Hypothalamus (tissue), 51 donors: ENCODE results near the gene SLC39A3.
"Not testable (repeated sequence)": the region's sequence is repeated elsewhere in the genome, so short reads cannot be mapped to it uniquely, and the experiment has no call there.

Experiments
- DNase-seq, 51 donors: peaks; one replicate each; lab custom pipeline; 2025; lab: John Stamatoyannopoulos, UW

The SLC39A3 gene

GRCh38 chr19:2724148-2724557 is 15.7 kb downstream of the SLC39A3 start:
- no peak for DNase-seq

- no peak for DNase-seq
These were observed 16.1 kb downstream of the SLC39A3 start for GRCh38 chr19:2723747-2724146.

- no peak for DNase-seq
These were observed 16.5 kb downstream of the SLC39A3 start for GRCh38 chr19:2723345-2723715.

GRCh38 chr19:2722541-2723344 is 17.1 kb downstream of the SLC39A3 start:
- peak in 22 of 51 donors; percentile 11 to 78 (median 42) for DNase-seq

GRCh38 chr19:2721570-2722540 is 18.0 kb downstream of the SLC39A3 start:
- peak in 1 of 51 donors; percentile 9 for DNase-seq

GRCh38 chr19:2720777-2721569 is 18.8 kb downstream of the SLC39A3 start, which contains the start of gene DIRAS1:
TSS of gene DIRAS1 (minus strand) at chr19:2721372. CDS start at chr19:2717806, 3,566 bp downstream.
- DNase-seq = peak in 1 of 51 donors; percentile 21

- peak in 27 of 51 donors; percentile 8 to 69 (median 24) for DNase-seq
These were observed 19.7 kb downstream of the SLC39A3 start for GRCh38 chr19:2719920-2720776.

DNA sequence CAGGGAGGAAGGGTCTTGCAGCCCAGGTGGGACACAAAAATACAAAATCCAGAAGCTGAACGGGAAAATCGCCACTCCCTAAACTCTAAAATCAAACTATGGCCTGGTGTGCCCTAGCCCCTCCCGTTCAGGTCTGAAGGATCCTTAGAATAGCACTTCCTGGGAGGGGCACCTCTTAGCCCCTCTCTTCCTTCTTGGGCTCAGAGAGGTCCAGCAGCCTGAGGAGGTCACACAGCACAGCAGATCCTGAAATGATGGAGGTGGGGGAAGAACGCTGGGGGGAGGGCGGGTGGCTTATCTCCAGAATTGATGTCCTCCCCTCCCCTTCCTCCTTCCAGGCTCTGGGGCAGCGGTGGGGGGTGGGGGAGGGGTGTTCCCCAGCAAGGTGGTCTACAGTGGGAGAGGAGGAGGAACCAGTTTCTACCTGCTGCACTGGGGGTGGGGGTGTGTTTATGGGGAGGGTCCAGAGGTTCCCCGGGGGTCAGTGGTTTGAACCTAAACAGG is 20.5 kb downstream of the SLC39A3 start:
- DNase-seq = no peak

DNA sequence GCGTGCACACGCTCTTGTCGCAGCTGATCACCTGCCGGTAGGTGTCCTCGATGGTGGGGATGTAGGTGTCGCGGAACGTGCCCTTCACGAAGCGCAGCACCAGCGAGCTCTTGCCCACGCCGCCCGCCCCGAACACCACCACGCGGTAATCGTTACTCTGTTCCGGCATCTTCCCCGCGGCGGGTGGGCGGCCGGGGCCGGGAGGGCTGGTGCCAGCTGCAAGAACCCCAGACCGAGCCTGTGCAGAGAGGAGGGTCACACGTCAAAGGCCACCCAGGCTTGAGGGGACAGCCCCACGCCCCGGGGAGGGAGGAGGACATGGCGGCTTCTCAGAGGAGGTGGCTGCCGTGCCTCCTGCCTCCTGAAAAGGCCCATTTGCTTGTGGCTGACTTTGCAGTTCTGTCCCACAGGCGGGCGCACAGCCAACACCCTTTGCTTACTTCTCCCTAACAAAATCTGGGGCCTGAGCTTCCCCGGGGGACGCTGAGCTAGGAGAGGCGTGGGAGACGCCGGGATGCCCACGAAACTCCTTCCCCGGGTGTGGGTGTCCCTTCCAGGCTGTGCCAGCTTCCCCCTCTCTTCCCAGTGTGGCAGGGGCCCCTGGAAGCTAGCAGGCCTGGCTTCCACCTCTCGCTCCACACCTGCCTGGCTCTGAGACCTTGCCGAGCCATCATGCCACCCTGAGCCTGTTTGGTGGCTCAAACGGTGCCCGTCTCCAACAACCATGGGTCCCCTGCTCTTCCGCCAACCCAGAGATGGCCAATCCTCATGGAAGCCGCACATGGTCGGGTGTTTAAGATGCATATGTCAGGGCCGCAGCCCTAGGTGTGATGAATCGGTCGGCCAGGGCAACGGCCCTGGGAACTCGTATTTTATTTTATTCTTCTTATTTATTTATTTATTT is 21.9 kb downstream of the SLC39A3 start:
- no peak for DNase-seq

DNA sequence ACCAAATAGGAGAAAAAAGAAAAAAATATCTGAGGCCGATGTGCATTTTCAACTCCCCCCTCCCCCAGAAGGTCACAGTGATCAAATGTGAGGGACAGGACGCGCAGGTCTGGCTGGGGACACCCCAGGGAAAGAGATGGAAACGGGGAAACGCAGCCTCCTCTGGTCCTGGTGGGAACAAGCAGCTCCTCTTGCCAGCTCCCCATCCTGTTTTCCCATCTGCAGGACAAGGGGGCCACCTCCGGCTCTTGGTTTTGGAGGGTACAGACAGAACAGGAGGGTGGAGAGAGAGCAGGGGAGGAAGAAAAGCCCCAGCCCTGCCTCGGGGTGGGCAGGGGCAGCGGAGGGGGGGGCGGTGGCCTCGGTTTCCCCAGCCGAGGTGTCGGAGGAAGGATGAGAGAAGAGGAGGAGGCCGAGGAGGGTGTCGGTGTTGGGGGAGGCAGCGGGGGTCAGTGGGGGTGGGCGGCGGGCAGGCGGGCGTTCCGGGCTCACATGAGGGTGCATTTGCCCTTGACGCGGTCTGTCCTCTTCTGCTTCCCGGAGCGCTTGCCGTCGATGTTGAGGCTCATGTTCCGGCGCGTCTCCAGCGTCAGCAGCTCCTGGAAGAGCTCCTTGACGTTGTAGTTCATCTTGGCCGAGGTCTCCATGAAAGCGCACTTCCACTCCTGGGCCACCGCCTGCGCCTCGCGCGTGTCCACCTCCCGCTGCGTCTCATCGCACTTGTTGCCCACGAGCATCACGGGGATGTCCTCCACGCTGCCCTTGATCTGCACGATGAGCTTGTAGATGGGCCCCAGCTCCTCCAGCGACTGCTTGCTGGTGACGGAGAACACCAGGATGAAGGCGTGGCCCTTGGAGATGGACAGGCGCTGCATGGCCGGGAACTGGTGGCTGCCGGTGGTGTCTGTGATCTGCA is 22.8 kb downstream of the SLC39A3 start:
- no peak for DNase-seq

DNA sequence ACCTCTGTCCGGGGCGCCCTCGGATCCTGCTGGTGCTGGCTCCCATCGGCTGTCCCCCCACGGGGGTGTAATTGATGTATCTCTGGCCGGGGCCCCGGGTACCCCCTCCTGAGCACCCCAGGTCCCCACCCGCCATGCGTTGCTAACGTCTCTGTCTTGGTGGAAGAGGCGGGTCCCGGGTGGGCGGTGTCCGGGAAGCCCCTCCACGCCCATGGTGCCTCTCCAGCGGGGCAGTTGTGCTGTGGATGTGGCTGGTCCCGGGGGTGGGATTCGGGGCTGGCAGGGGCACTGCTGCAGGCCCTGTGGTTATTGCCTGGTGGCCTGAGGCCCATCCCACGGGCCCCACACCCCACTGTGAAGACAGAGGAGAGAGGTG is 23.6 kb downstream of the SLC39A3 start:
- DNase-seq = no peak

GRCh38 chr19:2715470-2716274 is 24.1 kb downstream of the SLC39A3 start:
- DNase-seq = no peak

DNA sequence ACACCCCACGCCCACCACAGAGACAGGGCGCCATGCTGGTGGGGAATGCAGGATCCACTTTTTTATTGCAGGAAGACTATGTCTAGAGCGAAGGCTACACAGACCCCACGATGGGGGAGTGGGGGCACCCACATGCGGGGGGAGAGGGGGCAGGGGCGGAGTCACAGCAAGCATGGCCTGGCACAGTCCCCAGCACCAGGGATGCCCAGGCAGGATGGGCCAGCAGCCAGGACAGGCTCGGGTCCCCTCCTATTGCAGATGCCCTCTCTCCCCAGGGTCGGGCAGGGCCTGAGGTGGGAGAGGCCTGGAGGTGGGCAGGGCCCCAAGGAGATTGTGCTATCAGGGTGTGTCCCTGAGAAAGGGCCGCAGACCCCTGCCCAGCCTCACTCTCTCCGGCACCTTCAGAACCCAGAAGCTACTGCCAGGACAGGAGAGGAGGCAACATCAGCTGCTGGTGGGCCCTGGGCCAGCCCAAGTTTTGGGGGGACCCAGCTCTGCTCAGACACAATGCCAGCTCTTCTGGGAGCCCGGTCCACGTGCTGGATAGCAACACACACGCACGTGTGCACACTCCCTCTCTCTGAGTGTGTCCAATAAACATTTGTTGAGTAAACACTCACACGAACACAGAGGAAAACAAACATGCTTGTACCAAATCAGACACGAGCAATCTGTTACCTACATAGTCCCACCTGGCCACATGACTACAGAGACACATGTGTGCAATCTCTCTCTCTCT is 25.1 kb downstream of the SLC39A3 start:
- no peak for DNase-seq

GRCh38 chr19:2714102-2714501 is 25.7 kb downstream of the SLC39A3 start:
- not testable (repeated sequence) for DNase-seq

DNA sequence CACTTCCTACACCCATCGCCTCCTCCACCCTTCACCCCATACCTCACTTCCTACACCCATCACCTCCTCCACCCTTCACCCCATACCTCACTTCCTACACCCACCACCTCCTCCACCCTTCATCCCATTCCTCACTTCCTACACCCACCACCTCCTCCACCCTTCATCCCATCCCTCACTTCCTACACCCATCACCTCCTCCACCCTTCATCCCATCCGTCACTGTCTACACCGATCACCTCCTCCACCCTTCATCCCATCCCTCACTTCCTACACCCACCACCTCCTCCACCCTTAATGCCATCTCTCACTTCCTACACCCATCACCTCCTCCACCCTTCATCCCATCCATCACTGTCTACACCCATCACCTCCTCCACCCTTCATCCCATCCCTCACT is 26.6 kb downstream of the SLC39A3 start:
- not testable (repeated sequence) for DNase-seq

DNA sequence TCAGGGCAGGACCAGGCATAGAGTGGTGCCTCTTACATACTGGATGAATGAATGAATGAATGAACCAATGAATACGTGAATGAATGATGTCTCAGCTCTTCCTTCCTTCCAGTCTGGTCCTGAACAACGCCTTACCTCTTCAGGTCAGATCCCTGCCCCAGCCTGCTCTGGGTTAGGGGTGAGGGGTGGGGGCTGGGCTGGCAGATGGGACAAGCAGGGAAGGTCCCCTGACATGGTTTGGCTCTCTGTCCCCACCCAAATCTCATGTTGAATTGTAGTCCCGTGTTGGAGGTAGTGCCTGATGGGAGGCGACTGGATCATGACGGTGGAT is 28.0 kb downstream of the SLC39A3 start:
- DNase-seq = no peak
